Measurements from ENCODE around the gene NLGN4Y. TPM values are rescaled to one million over a fixed set of nuclear protein-coding genes. Genes with fewer than 3 reads are reported as not detected.

The NLGN4Y gene
- total RNA-seq, 1 experiment from 2014 or later: 48.4 TPM

DNA sequence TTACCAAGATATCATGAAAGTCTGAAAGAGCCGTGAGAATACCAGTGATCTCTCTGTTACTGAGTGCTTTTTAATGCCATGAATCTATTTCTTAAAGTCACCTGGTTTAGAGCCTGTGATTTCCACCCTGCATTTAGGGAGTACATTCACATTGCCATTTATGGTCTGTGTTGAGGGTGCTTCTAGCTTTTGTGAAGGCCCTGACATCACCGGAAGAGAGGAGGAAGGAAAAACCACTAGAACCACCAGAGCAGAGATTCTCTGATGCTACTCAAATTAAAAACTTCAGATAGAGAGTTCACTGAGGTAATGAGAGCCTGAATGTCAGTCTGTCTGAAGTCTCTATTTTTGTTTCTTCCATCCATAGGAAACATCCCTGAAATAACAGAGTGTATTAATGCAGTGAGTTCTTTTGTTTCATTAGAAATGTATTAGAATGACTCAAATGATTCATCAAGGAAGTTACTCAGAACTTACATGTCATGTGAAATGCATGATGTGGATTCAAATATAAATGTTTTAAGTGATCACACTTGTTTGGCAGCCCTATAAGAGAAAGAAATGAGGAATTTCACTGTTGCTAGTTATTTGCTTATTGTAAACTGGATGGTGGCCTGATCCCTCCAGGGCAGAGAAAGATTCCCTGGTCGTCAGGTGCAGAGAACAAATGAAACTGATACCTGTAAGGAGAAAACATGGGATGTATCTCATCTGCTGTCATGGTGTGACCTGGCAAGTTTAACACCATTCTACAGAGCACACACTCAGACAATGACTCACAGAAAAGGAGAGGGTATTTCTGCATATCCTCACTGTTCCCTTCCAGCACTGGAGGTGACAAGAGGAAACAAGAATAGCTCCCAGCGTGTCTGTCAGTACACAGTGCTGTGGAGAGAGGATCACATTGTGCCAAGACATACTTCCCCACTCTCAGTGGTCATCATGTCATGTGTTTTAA is 310.1 kb downstream of the NLGN4Y start:
- ATAC-seq (no peak), DNase-seq (ENCODE audit: low spot score) (no peak)
- no peak overlapping the region for H3K4me3 Mint-ChIP-seq
- no peaks in the 10 kb centered on the region for H3K27me3 Mint-ChIP-seq (ENCODE audit: low read depth)
- H3K36me3 Mint-ChIP-seq: peaks cover 40% of the 10 kb centered on the region
- H3K27ac Mint-ChIP-seq: 0 out of 2 replicates have a peak overlapping the region, but pooled peaks have one; percentile 60
- CTCF ChIA-PET: no interaction called here
- POLR2A ChIA-PET: no interaction called here
- peaks cover 10% of the 10 kb centered on the region for H3K9me3 Mint-ChIP-seq
- peaks cover 9% of the 10 kb centered on the region; the same call in 1 of the 2 replicates for H3K4me1 Mint-ChIP-seq
- TF ChIP-seq, protein P1, sequence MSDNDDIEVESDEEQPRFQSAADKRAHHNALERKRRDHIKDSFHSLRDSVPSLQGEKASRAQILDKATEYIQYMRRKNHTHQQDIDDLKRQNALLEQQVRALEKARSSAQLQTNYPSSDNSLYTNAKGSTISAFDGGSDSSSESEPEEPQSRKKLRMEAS (CRISPR knock-in tag; IDR thresholded peaks at IDR 0.05): no peak
- TF ChIP-seq, protein P2, sequence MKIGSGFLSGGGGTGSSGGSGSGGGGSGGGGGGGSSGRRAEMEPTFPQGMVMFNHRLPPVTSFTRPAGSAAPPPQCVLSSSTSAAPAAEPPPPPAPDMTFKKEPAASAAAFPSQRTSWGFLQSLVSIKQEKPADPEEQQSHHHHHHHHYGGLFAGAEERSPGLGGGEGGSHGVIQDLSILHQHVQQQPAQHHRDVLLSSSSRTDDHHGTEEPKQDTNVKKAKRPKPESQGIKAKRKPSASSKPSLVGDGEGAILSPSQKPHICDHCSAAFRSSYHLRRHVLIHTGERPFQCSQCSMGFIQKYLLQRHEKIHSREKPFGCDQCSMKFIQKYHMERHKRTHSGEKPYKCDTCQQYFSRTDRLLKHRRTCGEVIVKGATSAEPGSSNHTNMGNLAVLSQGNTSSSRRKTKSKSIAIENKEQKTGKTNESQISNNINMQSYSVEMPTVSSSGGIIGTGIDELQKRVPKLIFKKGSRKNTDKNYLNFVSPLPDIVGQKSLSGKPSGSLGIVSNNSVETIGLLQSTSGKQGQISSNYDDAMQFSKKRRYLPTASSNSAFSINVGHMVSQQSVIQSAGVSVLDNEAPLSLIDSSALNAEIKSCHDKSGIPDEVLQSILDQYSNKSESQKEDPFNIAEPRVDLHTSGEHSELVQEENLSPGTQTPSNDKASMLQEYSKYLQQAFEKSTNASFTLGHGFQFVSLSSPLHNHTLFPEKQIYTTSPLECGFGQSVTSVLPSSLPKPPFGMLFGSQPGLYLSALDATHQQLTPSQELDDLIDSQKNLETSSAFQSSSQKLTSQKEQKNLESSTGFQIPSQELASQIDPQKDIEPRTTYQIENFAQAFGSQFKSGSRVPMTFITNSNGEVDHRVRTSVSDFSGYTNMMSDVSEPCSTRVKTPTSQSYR (CRISPR knock-in tag; IDR thresholded peaks at IDR 0.05): no peak
- no peak for TF ChIP-seq ZNF121 (CRISPR knock-in tag; IDR thresholded peaks at IDR 0.05)
- TF ChIP-seq, protein P3, sequence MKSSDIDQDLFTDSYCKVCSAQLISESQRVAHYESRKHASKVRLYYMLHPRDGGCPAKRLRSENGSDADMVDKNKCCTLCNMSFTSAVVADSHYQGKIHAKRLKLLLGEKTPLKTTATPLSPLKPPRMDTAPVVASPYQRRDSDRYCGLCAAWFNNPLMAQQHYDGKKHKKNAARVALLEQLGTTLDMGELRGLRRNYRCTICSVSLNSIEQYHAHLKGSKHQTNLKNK (CRISPR knock-in tag; IDR thresholded peaks at IDR 0.05): no peak
- TF ChIP-seq NR3C1 (CRISPR knock-in tag; conservative IDR thresholded peaks at IDR 0.05; ENCODE audit: low read depth): no peak
- no peak for TF ChIP-seq ATF1 (CRISPR knock-in tag; IDR thresholded peaks at IDR 0.05)
- TF ChIP-seq, protein P4, sequence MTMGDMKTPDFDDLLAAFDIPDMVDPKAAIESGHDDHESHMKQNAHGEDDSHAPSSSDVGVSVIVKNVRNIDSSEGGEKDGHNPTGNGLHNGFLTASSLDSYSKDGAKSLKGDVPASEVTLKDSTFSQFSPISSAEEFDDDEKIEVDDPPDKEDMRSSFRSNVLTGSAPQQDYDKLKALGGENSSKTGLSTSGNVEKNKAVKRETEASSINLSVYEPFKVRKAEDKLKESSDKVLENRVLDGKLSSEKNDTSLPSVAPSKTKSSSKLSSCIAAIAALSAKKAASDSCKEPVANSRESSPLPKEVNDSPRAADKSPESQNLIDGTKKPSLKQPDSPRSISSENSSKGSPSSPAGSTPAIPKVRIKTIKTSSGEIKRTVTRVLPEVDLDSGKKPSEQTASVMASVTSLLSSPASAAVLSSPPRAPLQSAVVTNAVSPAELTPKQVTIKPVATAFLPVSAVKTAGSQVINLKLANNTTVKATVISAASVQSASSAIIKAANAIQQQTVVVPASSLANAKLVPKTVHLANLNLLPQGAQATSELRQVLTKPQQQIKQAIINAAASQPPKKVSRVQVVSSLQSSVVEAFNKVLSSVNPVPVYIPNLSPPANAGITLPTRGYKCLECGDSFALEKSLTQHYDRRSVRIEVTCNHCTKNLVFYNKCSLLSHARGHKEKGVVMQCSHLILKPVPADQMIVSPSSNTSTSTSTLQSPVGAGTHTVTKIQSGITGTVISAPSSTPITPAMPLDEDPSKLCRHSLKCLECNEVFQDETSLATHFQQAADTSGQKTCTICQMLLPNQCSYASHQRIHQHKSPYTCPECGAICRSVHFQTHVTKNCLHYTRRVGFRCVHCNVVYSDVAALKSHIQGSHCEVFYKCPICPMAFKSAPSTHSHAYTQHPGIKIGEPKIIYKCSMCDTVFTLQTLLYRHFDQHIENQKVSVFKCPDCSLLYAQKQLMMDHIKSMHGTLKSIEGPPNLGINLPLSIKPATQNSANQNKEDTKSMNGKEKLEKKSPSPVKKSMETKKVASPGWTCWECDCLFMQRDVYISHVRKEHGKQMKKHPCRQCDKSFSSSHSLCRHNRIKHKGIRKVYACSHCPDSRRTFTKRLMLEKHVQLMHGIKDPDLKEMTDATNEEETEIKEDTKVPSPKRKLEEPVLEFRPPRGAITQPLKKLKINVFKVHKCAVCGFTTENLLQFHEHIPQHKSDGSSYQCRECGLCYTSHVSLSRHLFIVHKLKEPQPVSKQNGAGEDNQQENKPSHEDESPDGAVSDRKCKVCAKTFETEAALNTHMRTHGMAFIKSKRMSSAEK (CRISPR knock-in tag; IDR thresholded peaks at IDR 0.05; ENCODE audit: borderline replicate concordance): no peak
- no peak for TF ChIP-seq TCF7 (CRISPR knock-in tag; IDR thresholded peaks at IDR 0.05; ENCODE audit: low read depth)
- TF ChIP-seq, protein P5, sequence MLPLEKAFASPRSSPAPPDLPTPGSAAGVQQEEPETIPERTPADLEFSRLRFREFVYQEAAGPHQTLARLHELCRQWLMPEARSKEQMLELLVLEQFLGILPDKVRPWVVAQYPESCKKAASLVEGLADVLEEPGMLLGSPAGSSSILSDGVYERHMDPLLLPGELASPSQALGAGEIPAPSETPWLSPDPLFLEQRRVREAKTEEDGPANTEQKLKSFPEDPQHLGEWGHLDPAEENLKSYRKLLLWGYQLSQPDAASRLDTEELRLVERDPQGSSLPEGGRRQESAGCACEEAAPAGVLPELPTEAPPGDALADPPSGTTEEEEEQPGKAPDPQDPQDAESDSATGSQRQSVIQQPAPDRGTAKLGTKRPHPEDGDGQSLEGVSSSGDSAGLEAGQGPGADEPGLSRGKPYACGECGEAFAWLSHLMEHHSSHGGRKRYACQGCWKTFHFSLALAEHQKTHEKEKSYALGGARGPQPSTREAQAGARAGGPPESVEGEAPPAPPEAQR (CRISPR knock-in tag; IDR thresholded peaks at IDR 0.05): no peak
- no peak for TF ChIP-seq RORB (CRISPR knock-in tag; IDR thresholded peaks at IDR 0.05)
- no peak for TF ChIP-seq SMAD3 (CRISPR knock-in tag; IDR thresholded peaks at IDR 0.05; ENCODE audit: borderline replicate concordance)
- TF ChIP-seq, protein P6, sequence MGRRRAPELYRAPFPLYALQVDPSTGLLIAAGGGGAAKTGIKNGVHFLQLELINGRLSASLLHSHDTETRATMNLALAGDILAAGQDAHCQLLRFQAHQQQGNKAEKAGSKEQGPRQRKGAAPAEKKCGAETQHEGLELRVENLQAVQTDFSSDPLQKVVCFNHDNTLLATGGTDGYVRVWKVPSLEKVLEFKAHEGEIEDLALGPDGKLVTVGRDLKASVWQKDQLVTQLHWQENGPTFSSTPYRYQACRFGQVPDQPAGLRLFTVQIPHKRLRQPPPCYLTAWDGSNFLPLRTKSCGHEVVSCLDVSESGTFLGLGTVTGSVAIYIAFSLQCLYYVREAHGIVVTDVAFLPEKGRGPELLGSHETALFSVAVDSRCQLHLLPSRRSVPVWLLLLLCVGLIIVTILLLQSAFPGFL (CRISPR knock-in tag; IDR thresholded peaks at IDR 0.05; ENCODE audit: borderline replicate concordance): no peak
- TF ChIP-seq ZNF232 (CRISPR knock-in tag; IDR thresholded peaks at IDR 0.05): no peak
- TF ChIP-seq, protein P7, sequence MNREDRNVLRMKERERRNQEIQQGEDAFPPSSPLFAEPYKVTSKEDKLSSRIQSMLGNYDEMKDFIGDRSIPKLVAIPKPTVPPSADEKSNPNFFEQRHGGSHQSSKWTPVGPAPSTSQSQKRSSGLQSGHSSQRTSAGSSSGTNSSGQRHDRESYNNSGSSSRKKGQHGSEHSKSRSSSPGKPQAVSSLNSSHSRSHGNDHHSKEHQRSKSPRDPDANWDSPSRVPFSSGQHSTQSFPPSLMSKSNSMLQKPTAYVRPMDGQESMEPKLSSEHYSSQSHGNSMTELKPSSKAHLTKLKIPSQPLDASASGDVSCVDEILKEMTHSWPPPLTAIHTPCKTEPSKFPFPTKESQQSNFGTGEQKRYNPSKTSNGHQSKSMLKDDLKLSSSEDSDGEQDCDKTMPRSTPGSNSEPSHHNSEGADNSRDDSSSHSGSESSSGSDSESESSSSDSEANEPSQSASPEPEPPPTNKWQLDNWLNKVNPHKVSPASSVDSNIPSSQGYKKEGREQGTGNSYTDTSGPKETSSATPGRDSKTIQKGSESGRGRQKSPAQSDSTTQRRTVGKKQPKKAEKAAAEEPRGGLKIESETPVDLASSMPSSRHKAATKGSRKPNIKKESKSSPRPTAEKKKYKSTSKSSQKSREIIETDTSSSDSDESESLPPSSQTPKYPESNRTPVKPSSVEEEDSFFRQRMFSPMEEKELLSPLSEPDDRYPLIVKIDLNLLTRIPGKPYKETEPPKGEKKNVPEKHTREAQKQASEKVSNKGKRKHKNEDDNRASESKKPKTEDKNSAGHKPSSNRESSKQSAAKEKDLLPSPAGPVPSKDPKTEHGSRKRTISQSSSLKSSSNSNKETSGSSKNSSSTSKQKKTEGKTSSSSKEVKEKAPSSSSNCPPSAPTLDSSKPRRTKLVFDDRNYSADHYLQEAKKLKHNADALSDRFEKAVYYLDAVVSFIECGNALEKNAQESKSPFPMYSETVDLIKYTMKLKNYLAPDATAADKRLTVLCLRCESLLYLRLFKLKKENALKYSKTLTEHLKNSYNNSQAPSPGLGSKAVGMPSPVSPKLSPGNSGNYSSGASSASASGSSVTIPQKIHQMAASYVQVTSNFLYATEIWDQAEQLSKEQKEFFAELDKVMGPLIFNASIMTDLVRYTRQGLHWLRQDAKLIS (CRISPR knock-in tag; IDR thresholded peaks at IDR 0.05; ENCODE audit: borderline replicate concordance): no peak
- TF ChIP-seq RELA (CRISPR knock-in tag; IDR thresholded peaks at IDR 0.05; ENCODE audit: borderline replicate concordance): no peak
- TF ChIP-seq TEAD4 (CRISPR knock-in tag; IDR thresholded peaks at IDR 0.05): no peak
- TF ChIP-seq NFE2L1 (CRISPR knock-in tag; IDR thresholded peaks at IDR 0.05): no peak
- no peak for TF ChIP-seq NR2C2 (CRISPR knock-in tag; IDR thresholded peaks at IDR 0.05)
